Panc1 (cell line): Measurements from ENCODE around the gene PTCD2.

Experiments used
- POLR2AphosphoS5 ChIP-seq: IDR thresholded peaks from 2 replicates; pipeline ENCODE4 v1.6.1; 2012; ENCODE audit warnings: mild to moderate bottlenecking, low read depth, low read length, moderate library complexity
- SIN3A ChIP-seq: IDR thresholded peaks from 2 replicates; pipeline ENCODE4 v1.6.1; 2012; ENCODE audit warnings: low read depth, mild to moderate bottlenecking, low read length, moderate library complexity, borderline replicate concordance; ENCODE audit not compliant: insufficient read depth
- TF ChIP-seq, protein P1 (sequence below): fragments of 450-650 bp; IDR thresholded peaks from 2 replicates; pipeline ENCODE4 v1.5.1; 2017; ENCODE audit warnings: mild to moderate bottlenecking
- TF ChIP-seq, protein P2 (sequence below), 2 experiments: IDR thresholded peaks; 2 replicates each; pipeline ENCODE4 v1.6.1; 2011 to 2012; ENCODE audit warnings: low read depth in 2 of 2, control low read depth in 1 of 2, low read length in 1 of 2, mild to moderate bottlenecking in 1 of 2, moderate library complexity in 1 of 2; ENCODE audit not compliant: insufficient read depth in 1 of 2

DNA sequence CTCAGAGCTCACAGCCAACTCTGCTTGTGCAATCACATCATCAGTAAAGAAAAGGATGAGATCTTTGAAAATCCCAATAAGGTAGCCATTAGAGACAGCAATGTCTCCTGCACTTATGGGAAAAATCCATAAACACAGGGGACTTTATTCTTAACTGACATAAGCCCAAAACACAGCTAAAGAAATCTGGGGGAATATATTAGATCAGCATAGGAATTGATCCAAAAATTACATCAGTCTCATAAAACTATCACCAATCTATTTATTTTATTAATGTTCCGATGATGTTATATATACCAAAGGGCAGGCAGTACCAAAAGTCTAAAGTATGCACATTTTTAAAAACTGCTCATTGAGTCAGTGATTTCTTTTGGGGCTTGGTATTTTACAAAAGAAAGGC lies 7.0 kb upstream of the PTCD2 start:
- TF ChIP-seq, protein P1, sequence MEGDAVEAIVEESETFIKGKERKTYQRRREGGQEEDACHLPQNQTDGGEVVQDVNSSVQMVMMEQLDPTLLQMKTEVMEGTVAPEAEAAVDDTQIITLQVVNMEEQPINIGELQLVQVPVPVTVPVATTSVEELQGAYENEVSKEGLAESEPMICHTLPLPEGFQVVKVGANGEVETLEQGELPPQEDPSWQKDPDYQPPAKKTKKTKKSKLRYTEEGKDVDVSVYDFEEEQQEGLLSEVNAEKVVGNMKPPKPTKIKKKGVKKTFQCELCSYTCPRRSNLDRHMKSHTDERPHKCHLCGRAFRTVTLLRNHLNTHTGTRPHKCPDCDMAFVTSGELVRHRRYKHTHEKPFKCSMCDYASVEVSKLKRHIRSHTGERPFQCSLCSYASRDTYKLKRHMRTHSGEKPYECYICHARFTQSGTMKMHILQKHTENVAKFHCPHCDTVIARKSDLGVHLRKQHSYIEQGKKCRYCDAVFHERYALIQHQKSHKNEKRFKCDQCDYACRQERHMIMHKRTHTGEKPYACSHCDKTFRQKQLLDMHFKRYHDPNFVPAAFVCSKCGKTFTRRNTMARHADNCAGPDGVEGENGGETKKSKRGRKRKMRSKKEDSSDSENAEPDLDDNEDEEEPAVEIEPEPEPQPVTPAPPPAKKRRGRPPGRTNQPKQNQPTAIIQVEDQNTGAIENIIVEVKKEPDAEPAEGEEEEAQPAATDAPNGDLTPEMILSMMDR, result no peak
- TF ChIP-seq POLR2AphosphoS5, result no peak
- TF ChIP-seq SIN3A, result no peak
- TF ChIP-seq, protein P2, sequence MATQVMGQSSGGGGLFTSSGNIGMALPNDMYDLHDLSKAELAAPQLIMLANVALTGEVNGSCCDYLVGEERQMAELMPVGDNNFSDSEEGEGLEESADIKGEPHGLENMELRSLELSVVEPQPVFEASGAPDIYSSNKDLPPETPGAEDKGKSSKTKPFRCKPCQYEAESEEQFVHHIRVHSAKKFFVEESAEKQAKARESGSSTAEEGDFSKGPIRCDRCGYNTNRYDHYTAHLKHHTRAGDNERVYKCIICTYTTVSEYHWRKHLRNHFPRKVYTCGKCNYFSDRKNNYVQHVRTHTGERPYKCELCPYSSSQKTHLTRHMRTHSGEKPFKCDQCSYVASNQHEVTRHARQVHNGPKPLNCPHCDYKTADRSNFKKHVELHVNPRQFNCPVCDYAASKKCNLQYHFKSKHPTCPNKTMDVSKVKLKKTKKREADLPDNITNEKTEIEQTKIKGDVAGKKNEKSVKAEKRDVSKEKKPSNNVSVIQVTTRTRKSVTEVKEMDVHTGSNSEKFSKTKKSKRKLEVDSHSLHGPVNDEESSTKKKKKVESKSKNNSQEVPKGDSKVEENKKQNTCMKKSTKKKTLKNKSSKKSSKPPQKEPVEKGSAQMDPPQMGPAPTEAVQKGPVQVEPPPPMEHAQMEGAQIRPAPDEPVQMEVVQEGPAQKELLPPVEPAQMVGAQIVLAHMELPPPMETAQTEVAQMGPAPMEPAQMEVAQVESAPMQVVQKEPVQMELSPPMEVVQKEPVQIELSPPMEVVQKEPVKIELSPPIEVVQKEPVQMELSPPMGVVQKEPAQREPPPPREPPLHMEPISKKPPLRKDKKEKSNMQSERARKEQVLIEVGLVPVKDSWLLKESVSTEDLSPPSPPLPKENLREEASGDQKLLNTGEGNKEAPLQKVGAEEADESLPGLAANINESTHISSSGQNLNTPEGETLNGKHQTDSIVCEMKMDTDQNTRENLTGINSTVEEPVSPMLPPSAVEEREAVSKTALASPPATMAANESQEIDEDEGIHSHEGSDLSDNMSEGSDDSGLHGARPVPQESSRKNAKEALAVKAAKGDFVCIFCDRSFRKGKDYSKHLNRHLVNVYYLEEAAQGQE (IDR thresholded peaks at IDR 0.05; ENCODE audit: insufficient read depth in 1 of 2, low read depth in 2 of 2, low read length in 1 of 2), result no peak
